HepG2 (cell line): ENCODE measurements around the gene UBE2D3. TPM values are rescaled to one million over a fixed set of nuclear protein-coding genes. Genes with fewer than 3 reads are reported as not detected.

Experiments used
- ARNT2 ChIP-seq: sonication (generic); formaldehyde crosslinking; IDR thresholded peaks from 2 replicates; pipeline ENCODE4 v1.8.0; 2022; ENCODE audit warnings: mild to moderate bottlenecking, low read depth, missing genetic modification reagents, moderate library complexity
- ATF1 ChIP-seq: IDR thresholded peaks from 2 replicates; pipeline ENCODE4 v1.6.1; 2016; ENCODE audit warnings: mild to moderate bottlenecking, control low read depth
- CCAR2 ChIP-seq: fragments of 200-400 bp; formaldehyde crosslinking; optimal IDR thresholded peaks from 2 replicates; pipeline ENCODE3; 2018; ENCODE audit warnings: low read depth, mild to moderate bottlenecking, low read length, moderate library complexity
- KAT8 ChIP-seq: IDR thresholded peaks from 2 replicates; pipeline ENCODE4 v1.6.1; 2016; ENCODE audit warnings: missing genetic modification reagents, missing compliant biosample characterization
- MTA3 ChIP-seq: sonication (generic); formaldehyde crosslinking; IDR thresholded peaks from 2 replicates; pipeline ENCODE4 v1.4.0; 2020; ENCODE audit warnings: missing genetic modification reagents
- TCF7L2 ChIP-seq: IDR thresholded peaks from 2 replicates; pipeline ENCODE4 v1.6.1; 2011; ENCODE audit warnings: mild to moderate bottlenecking, low read depth, low read length, moderate library complexity
- YY1 ChIP-seq: IDR thresholded peaks from 2 replicates; pipeline ENCODE4 v1.6.1; 2011; ENCODE audit warnings: low read length, low read depth, moderate library complexity, mild to moderate bottlenecking; ENCODE audit not compliant: insufficient read depth, insufficient replicate concordance
- ZNF550 ChIP-seq: sonication (generic); formaldehyde crosslinking; IDR thresholded peaks from 2 replicates; pipeline ENCODE4 v1.4.0; 2020; ENCODE audit warnings: mild to moderate bottlenecking, missing genetic modification reagents, borderline replicate concordance
- ZNF557 ChIP-seq: sonication (generic); formaldehyde crosslinking; IDR thresholded peaks from 2 replicates; pipeline ENCODE4 v1.4.0; 2020; ENCODE audit warnings: missing genetic modification reagents
- ZNF839 ChIP-seq: sonication (generic); formaldehyde crosslinking; IDR thresholded peaks from 2 replicates; pipeline ENCODE4 v1.4.0; 2020; ENCODE audit warnings: missing genetic modification reagents, mild to moderate bottlenecking, borderline replicate concordance
- polyA plus RNA-seq, 8 experiments: library from polyadenylated mRNA; depleted of rRNA in 3 of 8; stranded (reverse) in 7 of 8; unstranded in 1 of 8; fragments of >200 nt; fragmentation: Illumina TruSeq in 4 of 8; extraction: Trizol in 4 of 8; gene quantifications; 2 replicates each; pipeline versions ENCODE4 v1.2.1 to v1.2.3, GENCODE V29; 2011 to 2016; ENCODE audit warnings: low read depth in 4 of 8, missing spikeins in 1 of 8, mixed read lengths in 1 of 8; ENCODE audit not compliant: insufficient read depth in 1 of 8
- total RNA-seq, 5 experiments: library from RNA; depleted of rRNA; stranded (reverse); fragments of >200 nt; fragmentation: Illumina TruSeq; extraction: Trizol; gene quantifications; 2 replicates each; pipeline ENCODE4 v1.2.3, GENCODE V29; 2016; ENCODE audit warnings: low read depth in 1 of 5
- TF ChIP-seq, protein P1 (sequence below): sonication (generic); formaldehyde crosslinking; IDR thresholded peaks from 2 replicates; pipeline ENCODE4 v1.5.1; 2020; ENCODE audit warnings: mild to moderate bottlenecking, missing genetic modification reagents, borderline replicate concordance
- TF ChIP-seq, protein P2 (sequence below), 2 experiments: IDR thresholded peaks; 2 replicates each; pipeline ENCODE4 v1.6.1; 2011 to 2012; ENCODE audit warnings: low read length in 2 of 2, borderline replicate concordance in 1 of 2, low read depth in 1 of 2, mild to moderate bottlenecking in 1 of 2, moderate library complexity in 1 of 2
- TF ChIP-seq, protein P3 (sequence below): sonication (generic); formaldehyde crosslinking; IDR thresholded peaks from 2 replicates; pipeline ENCODE4 v1.4.0; 2020; ENCODE audit warnings: missing genetic modification reagents, mild to moderate bottlenecking, borderline replicate concordance
- TF ChIP-seq, protein P4 (sequence below): sonication (generic); IDR thresholded peaks from 2 replicates; pipeline ENCODE4 v1.6.1; 2016; ENCODE audit warnings: low read depth, borderline replicate concordance

Gene UBE2D3
- total and polyA plus RNA-seq, 2 of the 13 experiments (the other 11 are each of a cell fraction or from before 2014, with no cell fraction given), result 224 to 293 TPM

DNA sequence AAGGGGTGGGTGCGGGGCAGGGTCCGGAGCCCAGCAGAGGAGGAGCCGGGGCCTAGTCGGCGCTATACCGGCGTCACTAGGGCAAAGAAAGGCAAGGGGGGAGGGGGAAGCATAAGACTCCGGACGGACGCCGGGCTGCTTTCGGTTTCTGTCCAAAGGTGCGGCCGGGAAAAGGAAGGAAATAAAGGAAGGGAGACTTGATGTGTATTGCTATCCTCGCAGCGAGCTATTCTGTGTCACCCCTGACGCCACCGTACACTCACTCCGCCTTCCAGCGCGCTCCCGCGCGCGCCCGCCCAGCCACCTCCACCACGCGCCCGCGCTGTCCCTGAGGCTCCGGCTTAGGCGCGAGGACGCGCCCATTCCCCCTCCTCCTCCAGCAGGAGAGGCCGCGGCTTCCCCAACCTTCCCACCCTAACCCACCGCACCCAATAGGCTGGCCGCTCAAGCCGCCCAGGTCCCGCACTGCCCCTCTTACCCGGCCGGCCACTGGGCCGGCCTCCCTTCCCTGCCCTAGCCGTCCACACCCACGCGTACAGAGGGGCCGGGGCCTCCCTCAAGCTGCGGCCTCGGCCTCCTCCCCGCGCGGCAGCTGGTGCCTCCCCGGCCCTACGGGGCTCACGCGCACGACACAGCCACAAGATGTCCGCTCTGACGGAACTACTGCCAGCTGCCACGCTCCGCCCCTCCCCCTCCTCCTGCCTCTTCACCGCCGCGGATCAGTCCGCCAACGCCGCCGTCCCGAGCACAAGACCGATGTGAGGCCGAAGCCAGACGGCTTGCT lies at the start of gene UBE2D3 (continued):
- TF ChIP-seq, protein P1, sequence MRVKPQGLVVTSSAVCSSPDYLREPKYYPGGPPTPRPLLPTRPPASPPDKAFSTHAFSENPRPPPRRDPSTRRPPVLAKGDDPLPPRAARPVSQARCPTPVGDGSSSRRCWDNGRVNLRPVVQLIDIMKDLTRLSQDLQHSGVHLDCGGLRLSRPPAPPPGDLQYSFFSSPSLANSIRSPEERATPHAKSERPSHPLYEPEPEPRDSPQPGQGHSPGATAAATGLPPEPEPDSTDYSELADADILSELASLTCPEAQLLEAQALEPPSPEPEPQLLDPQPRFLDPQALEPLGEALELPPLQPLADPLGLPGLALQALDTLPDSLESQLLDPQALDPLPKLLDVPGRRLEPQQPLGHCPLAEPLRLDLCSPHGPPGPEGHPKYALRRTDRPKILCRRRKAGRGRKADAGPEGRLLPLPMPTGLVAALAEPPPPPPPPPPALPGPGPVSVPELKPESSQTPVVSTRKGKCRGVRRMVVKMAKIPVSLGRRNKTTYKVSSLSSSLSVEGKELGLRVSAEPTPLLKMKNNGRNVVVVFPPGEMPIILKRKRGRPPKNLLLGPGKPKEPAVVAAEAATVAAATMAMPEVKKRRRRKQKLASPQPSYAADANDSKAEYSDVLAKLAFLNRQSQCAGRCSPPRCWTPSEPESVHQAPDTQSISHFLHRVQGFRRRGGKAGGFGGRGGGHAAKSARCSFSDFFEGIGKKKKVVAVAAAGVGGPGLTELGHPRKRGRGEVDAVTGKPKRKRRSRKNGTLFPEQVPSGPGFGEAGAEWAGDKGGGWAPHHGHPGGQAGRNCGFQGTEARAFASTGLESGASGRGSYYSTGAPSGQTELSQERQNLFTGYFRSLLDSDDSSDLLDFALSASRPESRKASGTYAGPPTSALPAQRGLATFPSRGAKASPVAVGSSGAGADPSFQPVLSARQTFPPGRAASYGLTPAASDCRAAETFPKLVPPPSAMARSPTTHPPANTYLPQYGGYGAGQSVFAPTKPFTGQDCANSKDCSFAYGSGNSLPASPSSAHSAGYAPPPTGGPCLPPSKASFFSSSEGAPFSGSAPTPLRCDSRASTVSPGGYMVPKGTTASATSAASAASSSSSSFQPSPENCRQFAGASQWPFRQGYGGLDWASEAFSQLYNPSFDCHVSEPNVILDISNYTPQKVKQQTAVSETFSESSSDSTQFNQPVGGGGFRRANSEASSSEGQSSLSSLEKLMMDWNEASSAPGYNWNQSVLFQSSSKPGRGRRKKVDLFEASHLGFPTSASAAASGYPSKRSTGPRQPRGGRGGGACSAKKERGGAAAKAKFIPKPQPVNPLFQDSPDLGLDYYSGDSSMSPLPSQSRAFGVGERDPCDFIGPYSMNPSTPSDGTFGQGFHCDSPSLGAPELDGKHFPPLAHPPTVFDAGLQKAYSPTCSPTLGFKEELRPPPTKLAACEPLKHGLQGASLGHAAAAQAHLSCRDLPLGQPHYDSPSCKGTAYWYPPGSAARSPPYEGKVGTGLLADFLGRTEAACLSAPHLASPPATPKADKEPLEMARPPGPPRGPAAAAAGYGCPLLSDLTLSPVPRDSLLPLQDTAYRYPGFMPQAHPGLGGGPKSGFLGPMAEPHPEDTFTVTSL (CRISPR knock-in tag), result no peak
- TF ChIP-seq ARNT2 (CRISPR knock-in tag) (no peak), ATF1 (CRISPR knock-in tag) (peak; percentile 49; the same call in 1 of the 2 replicates), KAT8 (CRISPR knock-in tag) (0 out of 2 replicates have a peak, but pooled peaks have one; percentile 26), CCAR2 (peak; percentile 7), YY1 (peak; percentile 93), TCF7L2 (no peak), ZNF839 (CRISPR knock-in tag) (0 out of 2 replicates have a peak, but pooled peaks have one; percentile 23), ZNF550 (CRISPR knock-in tag) (0 out of 2 replicates have a peak, but pooled peaks have one; percentile 43), MTA3 (no peak), ZNF557 (no peak)
- TF ChIP-seq, protein P2, sequence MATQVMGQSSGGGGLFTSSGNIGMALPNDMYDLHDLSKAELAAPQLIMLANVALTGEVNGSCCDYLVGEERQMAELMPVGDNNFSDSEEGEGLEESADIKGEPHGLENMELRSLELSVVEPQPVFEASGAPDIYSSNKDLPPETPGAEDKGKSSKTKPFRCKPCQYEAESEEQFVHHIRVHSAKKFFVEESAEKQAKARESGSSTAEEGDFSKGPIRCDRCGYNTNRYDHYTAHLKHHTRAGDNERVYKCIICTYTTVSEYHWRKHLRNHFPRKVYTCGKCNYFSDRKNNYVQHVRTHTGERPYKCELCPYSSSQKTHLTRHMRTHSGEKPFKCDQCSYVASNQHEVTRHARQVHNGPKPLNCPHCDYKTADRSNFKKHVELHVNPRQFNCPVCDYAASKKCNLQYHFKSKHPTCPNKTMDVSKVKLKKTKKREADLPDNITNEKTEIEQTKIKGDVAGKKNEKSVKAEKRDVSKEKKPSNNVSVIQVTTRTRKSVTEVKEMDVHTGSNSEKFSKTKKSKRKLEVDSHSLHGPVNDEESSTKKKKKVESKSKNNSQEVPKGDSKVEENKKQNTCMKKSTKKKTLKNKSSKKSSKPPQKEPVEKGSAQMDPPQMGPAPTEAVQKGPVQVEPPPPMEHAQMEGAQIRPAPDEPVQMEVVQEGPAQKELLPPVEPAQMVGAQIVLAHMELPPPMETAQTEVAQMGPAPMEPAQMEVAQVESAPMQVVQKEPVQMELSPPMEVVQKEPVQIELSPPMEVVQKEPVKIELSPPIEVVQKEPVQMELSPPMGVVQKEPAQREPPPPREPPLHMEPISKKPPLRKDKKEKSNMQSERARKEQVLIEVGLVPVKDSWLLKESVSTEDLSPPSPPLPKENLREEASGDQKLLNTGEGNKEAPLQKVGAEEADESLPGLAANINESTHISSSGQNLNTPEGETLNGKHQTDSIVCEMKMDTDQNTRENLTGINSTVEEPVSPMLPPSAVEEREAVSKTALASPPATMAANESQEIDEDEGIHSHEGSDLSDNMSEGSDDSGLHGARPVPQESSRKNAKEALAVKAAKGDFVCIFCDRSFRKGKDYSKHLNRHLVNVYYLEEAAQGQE (IDR thresholded peaks at IDR 0.05; ENCODE audit: borderline replicate concordance in 1 of 2, low read depth in 1 of 2, low read length in 2 of 2), result peak in 1 of 2 experiments; percentile 37; a peak in 1 of 4 replicates
- TF ChIP-seq, protein P3, sequence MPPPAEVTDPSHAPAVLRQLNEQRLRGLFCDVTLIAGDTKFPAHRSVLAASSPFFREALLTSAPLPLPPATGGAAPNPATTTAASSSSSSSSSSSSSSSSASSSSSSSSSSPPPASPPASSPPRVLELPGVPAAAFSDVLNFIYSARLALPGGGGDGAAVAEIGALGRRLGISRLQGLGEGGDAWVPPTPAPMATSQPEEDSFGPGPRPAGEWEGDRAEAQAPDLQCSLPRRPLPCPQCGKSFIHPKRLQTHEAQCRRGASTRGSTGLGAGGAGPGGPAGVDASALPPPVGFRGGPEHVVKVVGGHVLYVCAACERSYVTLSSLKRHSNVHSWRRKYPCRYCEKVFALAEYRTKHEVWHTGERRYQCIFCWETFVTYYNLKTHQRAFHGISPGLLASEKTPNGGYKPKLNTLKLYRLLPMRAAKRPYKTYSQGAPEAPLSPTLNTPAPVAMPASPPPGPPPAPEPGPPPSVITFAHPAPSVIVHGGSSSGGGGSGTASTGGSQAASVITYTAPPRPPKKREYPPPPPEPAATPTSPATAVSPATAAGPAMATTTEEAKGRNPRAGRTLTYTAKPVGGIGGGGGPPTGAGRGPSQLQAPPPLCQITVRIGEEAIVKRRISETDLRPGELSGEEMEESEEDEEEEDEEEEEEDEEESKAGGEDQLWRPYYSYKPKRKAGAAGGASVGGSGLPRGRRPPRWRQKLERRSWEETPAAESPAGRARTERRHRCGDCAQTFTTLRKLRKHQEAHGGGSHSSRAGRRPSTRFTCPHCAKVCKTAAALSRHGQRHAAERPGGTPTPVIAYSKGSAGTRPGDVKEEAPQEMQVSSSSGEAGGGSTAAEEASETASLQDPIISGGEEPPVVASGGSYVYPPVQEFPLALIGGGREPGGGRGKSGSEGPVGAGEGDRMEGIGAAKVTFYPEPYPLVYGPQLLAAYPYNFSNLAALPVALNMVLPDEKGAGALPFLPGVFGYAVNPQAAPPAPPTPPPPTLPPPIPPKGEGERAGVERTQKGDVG (CRISPR knock-in tag), result peak; percentile 32; the same call in 1 of the 2 replicates
- TF ChIP-seq, protein P4, sequence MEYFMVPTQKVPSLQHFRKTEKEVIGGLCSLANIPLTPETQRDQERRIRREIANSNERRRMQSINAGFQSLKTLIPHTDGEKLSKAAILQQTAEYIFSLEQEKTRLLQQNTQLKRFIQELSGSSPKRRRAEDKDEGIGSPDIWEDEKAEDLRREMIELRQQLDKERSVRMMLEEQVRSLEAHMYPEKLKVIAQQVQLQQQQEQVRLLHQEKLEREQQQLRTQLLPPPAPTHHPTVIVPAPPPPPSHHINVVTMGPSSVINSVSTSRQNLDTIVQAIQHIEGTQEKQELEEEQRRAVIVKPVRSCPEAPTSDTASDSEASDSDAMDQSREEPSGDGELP, result peak; percentile 79; the same call in 1 of the 2 replicates
